HG02852 (cell line): ENCODE measurements around the gene MAS1.
"Not testable (repeated sequence)": the region's sequence is repeated elsewhere in the genome, so short reads cannot be mapped to it uniquely, and the experiment has no call there.

Experiments used
- ATAC-seq: cut with Tn5 transposase; IDR thresholded peaks from one replicate; pipeline ENCODE4 v1.9.1; 2021; ENCODE audit warnings: mild to moderate bottlenecking, moderate library complexity; ENCODE audit not compliant: unreplicated experiment

The MAS1 gene

DNA sequence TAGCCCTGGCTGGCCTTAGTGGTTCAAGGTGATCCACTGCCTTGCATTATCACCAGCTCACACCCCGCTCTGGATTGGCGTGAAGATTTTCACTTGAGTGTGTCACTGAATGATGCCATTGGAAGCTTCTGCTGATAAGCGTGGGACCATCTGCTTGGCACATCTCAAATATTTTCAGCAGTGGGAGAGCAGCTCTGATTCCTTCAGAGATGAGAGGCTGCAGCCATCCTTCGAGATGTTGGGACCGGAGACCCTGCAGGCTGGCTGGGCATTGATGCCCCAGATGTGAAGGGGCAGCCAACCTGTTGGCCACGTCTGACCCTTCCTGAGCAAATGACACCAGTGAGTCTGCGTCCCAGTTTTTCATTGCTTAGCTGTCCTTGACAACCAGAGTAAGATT lies at the start of gene MAS1:
Gene MAS1 (plus strand): TSS at position 197 of the 400 bp plus-strand sequence. CDS start 15,968 bp downstream, outside the sequence.
- no peak for ATAC-seq

- no peak for ATAC-seq
These were observed 48.8 kb upstream of the MAS1 start for GRCh38 chr6:159842035-159842434.

- ATAC-seq: no peak
These were observed 45.8 kb upstream of the MAS1 start for GRCh38 chr6:159844737-159845645.

- ATAC-seq: not testable (repeated sequence)
These were observed 42.2 kb upstream of the MAS1 start for GRCh38 chr6:159848552-159848951.

GRCh38 chr6:159849851-159850250 lies 40.9 kb upstream of the MAS1 start:
- not testable (repeated sequence) for ATAC-seq

DNA sequence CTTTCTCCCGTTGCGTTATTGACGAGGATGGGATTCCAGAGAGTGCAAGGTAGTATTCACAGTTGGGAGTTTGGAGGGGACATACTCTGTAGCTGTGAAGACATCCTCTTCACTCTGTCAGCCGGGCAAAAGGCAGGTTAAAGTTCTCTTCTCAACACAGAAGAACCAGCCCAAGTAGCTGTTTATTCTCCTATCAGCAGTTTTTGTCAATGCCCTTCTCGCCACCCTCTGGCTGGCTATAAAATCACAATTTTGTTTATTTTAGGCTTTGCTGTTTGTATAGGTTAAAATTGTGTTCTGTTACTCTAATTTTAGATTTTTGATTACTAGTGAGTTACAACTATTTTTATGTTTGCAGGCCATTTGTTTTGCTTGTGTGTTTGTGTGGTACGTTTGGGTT lies 37.9 kb upstream of the MAS1 start:
- no peak for ATAC-seq

- no peak for ATAC-seq
These were observed 37.0 kb upstream of the MAS1 start for GRCh38 chr6:159853754-159854153.

DNA sequence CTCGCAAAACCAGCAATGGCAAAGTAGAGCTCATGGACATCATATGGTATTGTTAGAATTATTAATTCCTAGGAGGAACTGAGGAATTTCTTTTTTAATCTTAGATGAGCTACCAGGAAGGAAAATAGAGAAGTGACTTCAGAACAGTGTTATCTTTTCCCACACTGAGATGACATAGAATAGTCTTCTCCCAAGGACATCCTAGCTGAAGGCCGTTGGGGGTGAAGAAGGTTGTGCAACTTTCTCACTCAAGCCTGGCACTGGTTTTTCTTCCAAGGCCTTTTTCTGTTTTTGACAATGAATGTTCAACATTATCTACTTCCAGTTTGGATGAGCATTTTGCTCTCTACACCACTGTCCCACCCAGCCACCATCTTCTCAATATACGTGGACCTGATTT lies 35.8 kb upstream of the MAS1 start:
- ATAC-seq: no peak

DNA sequence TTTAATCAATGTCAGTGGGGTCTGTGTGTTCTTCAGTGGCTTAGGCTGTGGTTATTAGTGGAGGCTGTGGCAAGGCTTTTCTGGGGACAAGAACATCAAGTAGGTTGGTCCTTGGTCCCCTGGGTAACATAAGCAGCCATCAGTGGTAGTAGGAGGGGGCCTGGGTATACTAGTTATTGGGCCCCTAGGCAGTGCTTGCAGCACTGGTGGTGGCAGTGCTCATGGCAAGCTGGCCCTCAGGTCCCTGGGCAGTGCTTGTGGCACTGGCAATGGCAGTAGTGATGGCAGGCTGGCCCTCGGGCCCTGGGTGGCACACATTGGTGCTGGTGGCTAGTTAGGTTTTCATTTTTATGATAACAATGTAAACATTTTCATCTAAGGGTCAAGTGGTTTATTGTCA lies 32.5 kb upstream of the MAS1 start:
- ATAC-seq: no peak

DNA sequence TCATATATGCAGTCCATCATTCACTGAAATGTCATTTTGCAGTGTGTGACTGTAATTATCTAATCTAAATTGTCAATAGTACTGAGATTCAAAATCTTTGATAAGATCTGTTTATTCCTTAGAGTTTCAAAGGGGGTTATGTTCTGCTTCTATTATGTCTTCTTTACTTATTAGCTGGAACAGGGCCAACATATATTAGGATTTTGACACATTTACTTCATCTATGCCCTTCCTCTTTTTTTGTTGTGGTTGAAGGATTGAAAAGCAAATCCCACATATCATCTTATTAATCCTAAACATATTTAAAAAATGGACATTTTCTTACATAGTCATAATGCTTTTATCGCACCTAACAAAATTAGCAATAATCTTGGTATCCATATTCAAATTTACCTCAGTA lies 30.3 kb upstream of the MAS1 start:
- ATAC-seq: no peak

DNA sequence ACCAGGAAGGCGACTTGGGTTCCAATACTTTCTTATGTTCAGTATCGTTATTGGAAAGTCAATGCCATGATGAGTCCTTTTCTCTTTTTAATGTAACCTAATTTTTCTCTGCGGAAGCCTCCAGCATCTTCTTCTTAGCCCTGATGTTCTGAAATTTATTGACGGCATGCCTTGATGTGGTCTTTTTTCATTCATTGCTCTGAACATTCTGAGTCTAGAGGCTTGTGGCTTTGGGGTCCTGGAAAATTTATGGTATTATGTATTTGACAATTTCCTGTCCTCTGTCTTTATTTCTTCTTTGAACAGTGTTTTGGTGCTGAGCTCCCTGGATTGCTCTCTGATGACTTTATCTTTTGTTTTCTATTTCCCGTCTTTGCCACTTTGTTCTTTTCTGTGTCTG lies 28.7 kb upstream of the MAS1 start:
- no peak for ATAC-seq

GRCh38 chr6:159863341-159863740 lies 27.4 kb upstream of the MAS1 start:
- not testable (repeated sequence) for ATAC-seq

DNA sequence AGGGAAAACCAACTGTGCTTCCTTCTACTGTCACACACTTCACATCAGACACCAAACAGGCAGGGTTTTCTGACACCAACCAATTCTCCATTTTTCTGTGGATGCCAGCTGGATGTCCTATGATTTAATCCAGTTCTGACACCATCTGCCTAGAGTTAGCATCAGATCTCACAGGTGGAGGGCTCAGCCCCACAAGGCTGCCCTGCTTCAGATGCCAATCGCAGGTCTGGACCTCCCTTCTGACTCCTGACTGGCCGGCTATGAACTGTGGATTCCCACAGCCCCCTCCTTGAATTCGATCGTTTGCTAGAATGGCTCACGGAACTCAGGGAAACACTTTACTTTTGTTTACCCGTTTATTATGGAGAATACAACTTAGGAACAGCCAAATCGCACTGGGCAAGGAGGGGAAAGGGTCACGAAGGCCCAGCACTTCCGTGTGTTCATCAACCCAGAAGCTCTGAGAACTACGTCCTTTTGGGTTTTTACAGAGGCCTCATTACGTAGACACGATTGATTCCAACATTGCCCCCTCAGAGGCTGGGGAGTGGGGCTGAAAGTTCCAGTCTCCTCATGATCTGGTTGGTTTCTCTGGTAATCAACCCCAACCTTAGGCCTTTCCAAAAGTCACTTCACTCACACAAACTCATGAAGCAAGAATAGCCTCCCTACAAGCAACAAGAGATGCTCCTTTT lies 25.4 kb upstream of the MAS1 start:
- no peak for ATAC-seq

DNA sequence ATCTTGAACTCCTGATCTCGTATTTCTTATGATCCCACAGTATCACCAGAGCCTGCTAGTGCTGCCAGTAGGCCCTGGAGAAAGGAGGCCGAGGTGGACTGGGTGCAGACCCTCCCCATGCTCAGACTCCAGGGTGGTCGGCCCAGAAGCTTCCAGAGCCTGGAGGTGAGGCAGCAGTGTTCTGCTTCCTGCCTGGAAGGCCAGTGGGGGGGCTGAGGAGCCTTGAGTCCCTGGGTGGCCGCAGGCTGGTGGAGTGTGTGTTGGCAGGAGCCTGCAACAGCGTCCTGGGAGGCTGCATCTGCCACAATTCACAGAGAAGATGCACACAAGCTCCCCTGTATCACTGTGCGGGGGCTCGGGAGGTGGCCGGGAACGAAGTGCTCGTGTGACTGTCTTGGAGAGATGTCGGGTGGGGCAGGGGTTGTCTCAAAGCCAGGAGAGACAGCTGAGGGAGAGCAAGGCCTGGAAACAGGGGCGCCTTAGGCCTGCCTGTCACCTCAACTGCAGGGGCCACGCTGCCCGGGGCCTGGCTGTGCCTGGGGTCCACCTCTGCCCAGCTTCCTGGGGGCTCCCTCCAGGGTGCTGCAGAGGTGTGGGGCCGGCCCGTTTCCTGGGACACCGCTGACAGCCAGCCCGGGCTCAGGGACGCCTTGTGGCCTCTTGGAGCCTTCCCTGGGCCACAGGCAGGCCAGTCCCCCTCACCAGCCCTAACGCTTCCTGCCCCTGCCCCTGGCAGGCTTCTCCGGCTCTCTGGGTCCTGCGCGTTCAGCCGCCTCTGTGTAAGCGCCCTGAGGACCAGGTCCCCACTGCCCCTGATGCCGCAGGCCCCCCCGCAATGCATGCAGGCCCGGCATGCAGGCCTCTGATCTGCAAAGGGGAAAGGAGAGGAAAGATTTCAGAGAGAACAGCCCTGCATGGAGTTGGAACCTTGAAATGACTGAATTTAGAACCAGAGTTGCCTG lies 24.2 kb upstream of the MAS1 start:
- no peak for ATAC-seq

GRCh38 chr6:159871241-159871640 lies 19.5 kb upstream of the MAS1 start:
- ATAC-seq: no peak

- ATAC-seq: no peak
These were observed 18.9 kb upstream of the MAS1 start for GRCh38 chr6:159871906-159872305.

DNA sequence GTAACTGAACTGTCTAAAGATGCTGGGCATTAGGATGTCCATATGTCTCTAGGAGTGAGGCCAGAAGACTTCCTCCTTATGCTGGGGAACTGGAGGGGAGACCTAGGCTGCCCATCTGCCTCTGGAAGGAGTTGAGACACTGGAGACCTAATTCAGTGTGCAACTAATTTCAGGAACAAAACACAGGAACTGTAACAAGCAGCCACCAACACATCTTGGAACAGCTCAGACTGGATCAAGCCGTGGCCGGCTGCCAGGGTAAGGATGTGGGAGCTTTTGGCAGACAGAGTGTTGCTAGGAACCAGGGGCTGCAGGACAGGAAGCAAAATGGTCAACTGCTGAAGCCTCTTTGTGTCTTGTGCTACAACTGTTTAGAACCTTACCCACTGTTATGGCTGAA lies 16.4 kb upstream of the MAS1 start:
- no peak for ATAC-seq

DNA sequence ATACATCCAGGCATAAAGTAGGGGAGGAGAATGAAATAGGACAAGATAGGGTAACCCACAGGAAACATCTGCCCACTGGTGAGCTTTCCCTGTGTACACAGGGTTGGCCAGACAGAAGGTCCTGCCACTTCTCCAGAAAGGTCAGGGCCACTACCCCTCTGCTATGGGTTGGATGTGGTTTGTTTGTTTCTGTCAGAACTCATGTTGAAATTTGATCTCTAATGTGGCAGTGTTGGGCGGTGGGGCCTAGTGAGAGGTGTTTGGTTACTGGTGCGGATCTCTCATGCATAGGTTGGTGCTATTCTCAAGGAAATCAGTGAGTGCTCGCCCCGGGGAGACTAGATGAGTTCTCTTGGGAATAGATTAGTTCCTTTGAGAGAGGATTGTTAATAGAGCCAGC lies 15.6 kb upstream of the MAS1 start:
- ATAC-seq: no peak

- ATAC-seq: no peak
These were observed 14.5 kb upstream of the MAS1 start for GRCh38 chr6:159876242-159876641.

- no peak for ATAC-seq
These were observed 13.5 kb upstream of the MAS1 start for GRCh38 chr6:159877256-159877808.

DNA sequence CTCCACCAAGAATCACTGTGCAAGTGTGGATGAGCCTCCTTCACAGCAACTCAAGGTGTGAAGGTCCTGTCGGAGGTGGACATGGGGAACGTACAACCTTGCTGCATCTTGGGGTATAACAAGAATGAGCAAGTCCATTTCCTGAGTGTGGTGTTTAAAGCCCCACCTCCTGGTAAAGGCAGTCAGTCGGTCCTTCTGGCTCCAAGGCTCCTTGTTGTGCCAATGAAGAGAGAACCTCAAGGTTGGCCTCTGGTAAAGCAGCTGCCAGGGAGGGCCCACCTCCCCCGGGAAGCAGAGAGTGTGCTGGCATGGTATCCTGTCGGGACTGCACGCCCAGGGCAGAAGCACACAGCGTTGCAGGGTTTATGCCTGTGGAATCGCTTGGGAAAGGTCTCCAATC lies 12.4 kb upstream of the MAS1 start:
- no peak for ATAC-seq
